HCT116 (cell line): ENCODE data around the gene LRRC51. TPM values are rescaled to one million over a fixed set of nuclear protein-coding genes. Genes with fewer than 3 reads are reported as not detected.

ENCODE experiments used
- ATAC-seq: fragments of 200-7000 bp; cut with Tn5 transposase; 2 replicates; pipeline ENCODE4 v1.9.1; 2020; ENCODE audit warnings: mild to moderate bottlenecking, moderate library complexity
- BruUV-seq: library from RNA; stranded (reverse); fragments of 400-500 nt; replicated peaks from 2 replicates; lab custom pipeline; 2021; lab: Mats Ljungman, UMichigan
- CTCF ChIA-PET: fragments of 300-600 bp; sonication (Branson Sonifier 250); formaldehyde crosslinking; loops from one replicate; lab custom pipeline; 2021; ENCODE audit warnings: antibody characterized with exemption; lab: Charles Lee
- POLR2A ChIA-PET: fragments of 300-600, 350-600 bp; sonication (Branson Sonifier 250); formaldehyde crosslinking; loops from one replicate; lab custom pipeline; 2021; ENCODE audit warnings: antibody characterized with exemption; lab: Charles Lee
- RAD21 ChIA-PET, 2 experiments: fragments of 300-600 bp; sonication (Branson Sonifier 250); formaldehyde crosslinking; loops; one replicate each; lab custom pipeline; 2023; ENCODE audit warnings: low total read pairs in 2 of 2; ENCODE audit not compliant: uncharacterized antibody in 2 of 2, unreplicated experiment in 2 of 2, low non-redundant PET in 1 of 2; lab: Charles Lee
- DNase-seq: peaks from one replicate; pipeline ENCODE4 v3.0.0-alpha.2; 2010; ENCODE audit warnings: low read depth, low spot score
- H2AFZ ChIP-seq: fragments of 200-600 bp; shearing (Covaris generic), sonication (generic); 2 replicates; pipeline ENCODE4 v1.6.1; 2017; ENCODE audit warnings: low read depth, mixed run types, mixed read lengths, antibody characterized with exemption, low read length; ENCODE audit not compliant: poor library complexity, severe bottlenecking
- H3K27ac ChIP-seq: 2 replicates; pipeline ENCODE4 v1.5.1; 2012; ENCODE audit warnings: low read depth, low read length
- H3K27me3 ChIP-seq: fragments of 200-600 bp; sonication (generic); 2 replicates; pipeline ENCODE4 v1.6.1; 2016; ENCODE audit warnings: mixed run types, low read length, mixed read lengths; ENCODE audit not compliant: insufficient read depth
- H3K36me3 ChIP-seq, 2 experiments: fragments of 200-500 bp in 1 of 2; fragments of 200-600 bp in 1 of 2; sonication (Bioruptor generic) in 1 of 2; sonication (generic) in 1 of 2; 2 replicates each; pipeline versions ENCODE4 v1.5.1 to v1.6.1; 2014 to 2016; ENCODE audit warnings: low read length in 2 of 2, inconsistent platforms in 1 of 2, mixed read lengths in 1 of 2, mixed run types in 1 of 2; ENCODE audit not compliant: insufficient read depth in 2 of 2, control insufficient read depth in 1 of 2
- H3K4me1 ChIP-seq, 2 experiments: fragments of 200-600 bp in 1 of 2; sonication (generic) in 1 of 2; 2 replicates each; pipeline versions ENCODE4 v1.5.1 to v1.6.1; 2012 to 2017; ENCODE audit warnings: low read length in 2 of 2, inconsistent platforms in 1 of 2, mild to moderate bottlenecking in 1 of 2, mixed read lengths in 1 of 2, mixed run types in 1 of 2, moderate library complexity in 1 of 2; ENCODE audit not compliant: insufficient read depth in 2 of 2, control insufficient read depth in 1 of 2
- H3K4me2 ChIP-seq: fragments of 200-600 bp; sonication (generic); 2 replicates; pipeline ENCODE4 v1.6.1; 2017; ENCODE audit warnings: mixed run types, low read length, mixed read lengths
- H3K4me3 ChIP-seq, 2 experiments: fragments of 200-600 bp in 1 of 2; sonication (generic) in 1 of 2; replicated peaks in 1 of 2; 2 replicates each; pipeline ENCODE4 v1.5.1; 2011 to 2016; ENCODE audit warnings: low read length in 2 of 2, control low read depth in 1 of 2, low read depth in 1 of 2, mild to moderate bottlenecking in 1 of 2, mixed read lengths in 1 of 2, mixed run types in 1 of 2
- H3K79me2 ChIP-seq: fragments of 200-600 bp; sonication (generic); 2 replicates; pipeline ENCODE4 v1.6.1; 2017; ENCODE audit warnings: mild to moderate bottlenecking, mixed run types, low read length, moderate library complexity, mixed read lengths; ENCODE audit not compliant: insufficient read depth
- H3K9ac ChIP-seq: fragments of 200-600 bp; sonication (generic); 2 replicates; pipeline ENCODE4 v1.6.1; 2016; ENCODE audit warnings: low read length, mixed read lengths
- H3K9me2 ChIP-seq: fragments of 200-600 bp; sonication (generic), shearing (Covaris generic); 2 replicates; pipeline ENCODE4 v1.6.1; 2017; ENCODE audit warnings: mixed run types, mild to moderate bottlenecking, moderate library complexity; ENCODE audit not compliant: insufficient read depth
- H3K9me3 ChIP-seq, 2 experiments: fragments of 200-500 bp in 1 of 2; fragments of 200-600 bp in 1 of 2; sonication (Bioruptor generic) in 1 of 2; sonication (generic) in 1 of 2; 2 replicates each; pipeline ENCODE4 v1.6.1; 2014 to 2017; ENCODE audit warnings: low read length in 2 of 2, mixed read lengths in 2 of 2, inconsistent platforms in 1 of 2, low read depth in 1 of 2, mild to moderate bottlenecking in 1 of 2, mixed run types in 1 of 2, moderate library complexity in 1 of 2; ENCODE audit not compliant: control insufficient read depth in 1 of 2, insufficient read depth in 1 of 2
- H4K20me1 ChIP-seq: fragments of 200-600 bp; sonication (generic), shearing (Covaris generic); 2 replicates; pipeline ENCODE4 v1.6.1; 2017; ENCODE audit warnings: mixed run types, mild to moderate bottlenecking, moderate library complexity; ENCODE audit not compliant: insufficient read depth
- ATF3 ChIP-seq: IDR thresholded peaks from 2 replicates; pipeline ENCODE4 v1.6.1; 2012
- CBX3 ChIP-seq: IDR thresholded peaks from 2 replicates; pipeline ENCODE4 v1.6.1; 2012; ENCODE audit warnings: low read depth
- CEBPB ChIP-seq: IDR thresholded peaks from 2 replicates; pipeline ENCODE4 v1.6.1; 2012; ENCODE audit warnings: low read depth
- CTCF ChIP-seq, 3 experiments: fragments of 200-600 bp in 1 of 3; sonication (generic) in 1 of 3; IDR thresholded peaks in 2 of 3; conservative IDR thresholded peaks in 1 of 3; 2 replicates each; pipeline ENCODE4 v1.5.1; 2012 to 2017; ENCODE audit warnings: low read depth in 2 of 3, low read length in 2 of 3, antibody characterized with exemption in 1 of 3, borderline replicate concordance in 1 of 3, control low read depth in 1 of 3, mild to moderate bottlenecking in 1 of 3, mixed read lengths in 1 of 3, mixed run types in 1 of 3, moderate library complexity in 1 of 3; ENCODE audit not compliant: insufficient read depth in 1 of 3
- EGR1 ChIP-seq: IDR thresholded peaks from 2 replicates; pipeline ENCODE4 v1.6.1; 2012; ENCODE audit warnings: low read depth
- ELF1 ChIP-seq: IDR thresholded peaks from 2 replicates; pipeline ENCODE4 v1.6.1; 2012; ENCODE audit warnings: low read depth, borderline replicate concordance
- EZH2 ChIP-seq: fragments of 200-600 bp; sonication (generic); IDR thresholded peaks from 2 replicates; pipeline ENCODE4 v1.6.1; 2017; ENCODE audit warnings: antibody characterized with exemption, mixed run types
- EZH2phosphoT487 ChIP-seq: fragments of 200-600 bp; IDR thresholded peaks from 2 replicates; pipeline ENCODE4 v1.6.1; 2018; ENCODE audit warnings: antibody characterized with exemption, borderline replicate concordance
- FOSL1 ChIP-seq: IDR thresholded peaks from 2 replicates; pipeline ENCODE4 v1.6.1; 2012; ENCODE audit warnings: low read depth
- JUND ChIP-seq: IDR thresholded peaks from 2 replicates; pipeline ENCODE4 v1.6.1; 2012
- MAX ChIP-seq: IDR thresholded peaks from 2 replicates; pipeline ENCODE4 v1.6.1; 2012
- POLR2A ChIP-seq: IDR thresholded peaks from 2 replicates; pipeline ENCODE4 v1.7.0; 2011; ENCODE audit warnings: borderline replicate concordance; ENCODE audit not compliant: insufficient read depth, insufficient read length; ENCODE audit errors: extremely low read depth
- RAD21 ChIP-seq: IDR thresholded peaks from 2 replicates; pipeline ENCODE4 v1.6.1; 2012; ENCODE audit warnings: low read depth, mild to moderate bottlenecking
- SRF ChIP-seq: IDR thresholded peaks from 2 replicates; pipeline ENCODE4 v1.6.1; 2012; ENCODE audit warnings: low read depth
- TCF7L2 ChIP-seq: IDR thresholded peaks from 2 replicates; pipeline ENCODE4 v1.7.0; 2011; ENCODE audit warnings: borderline replicate concordance, inconsistent platforms; ENCODE audit not compliant: insufficient read depth, insufficient read length; ENCODE audit errors: extremely low read depth
- ZFX ChIP-seq: fragments of 450-650 bp; IDR thresholded peaks from 2 replicates; pipeline ENCODE4 v1.6.1; 2017
- ZNF274 ChIP-seq: fragments of 200-500 bp; sonication (Bioruptor generic); IDR thresholded peaks from 2 replicates; pipeline ENCODE4 v1.6.1; 2014; ENCODE audit warnings: mild to moderate bottlenecking, low read depth, low read length, inconsistent platforms
- intact Hi-C: fragments of 100-400 bp; cut with micrococcal nuclease; formaldehyde crosslinking; loops from 2 replicates; pipeline ENCODE4 v1.10.0; 2022
- total RNA-seq: library from RNA; stranded (reverse); gene quantifications from one replicate; pipeline ENCODE4 v1.2.1, GENCODE V29; 2021; ENCODE audit not compliant: unreplicated experiment

The LRRC51 gene
- total RNA-seq, 1 experiment from 2014 or later, result 10.8 TPM

- H3K36me3 ChIP-seq, result no peaks in the 10 kb centered on the region
- no peaks in the 10 kb centered on the region for H4K20me1 ChIP-seq
- H3K27ac ChIP-seq, result no peak within 1 kb of the TSS
- H3K4me1 ChIP-seq, result peaks cover 11 to 18% of the 10 kb centered on the region in 2 experiments; a peak in 3 of 4 replicates
- H3K79me2 ChIP-seq, result peaks cover 22% of the 10 kb centered on the region
- no peaks in the 10 kb centered on the region for H3K27me3 ChIP-seq
- no peak for ATAC-seq
- H3K4me3 ChIP-seq, result no peak within 1 kb of the TSS
- no TSS peak for BruUV-seq
- H3K4me2 ChIP-seq, result no peak within 1 kb of the TSS
- DNase-seq, result no peak
- no peak for TF ChIP-seq EZH2
- no peak for TF ChIP-seq RAD21
- TF ChIP-seq ELF1, result no peak
- TF ChIP-seq CEBPB, result no peak
- TF ChIP-seq ATF3, result no peak
- no peak for TF ChIP-seq TCF7L2
- no peak for TF ChIP-seq SRF
- TF ChIP-seq JUND, result no peak
- no peak for TF ChIP-seq CBX3
- TF ChIP-seq ZNF274, result no peak
- TF ChIP-seq ZFX, result no peak
- no peak for TF ChIP-seq EZH2phosphoT487
- TF ChIP-seq MAX, result no peak
- no peak for TF ChIP-seq FOSL1
- TF ChIP-seq POLR2A, result no peak
- no peak for TF ChIP-seq CTCF (IDR thresholded peaks at IDR 0.05 in 2 of 3, conservative IDR thresholded peaks at IDR 0.05 in 1 of 3; ENCODE audit: borderline replicate concordance in 1 of 3, insufficient read depth in 1 of 3, low read depth in 2 of 3, low read length in 2 of 3)
- TF ChIP-seq EGR1, result no peak
- no peak within 1 kb of the TSS for H3K9ac ChIP-seq
- ChIA-PET RAD21 (interaction anchor here in 1 of 2 experiments (0.6 kb wide), 1 partner anchor 21 kb away, joined by 5 read pairs; no protein-coding TSS in a partner anchor), POLR2A (no interaction called here), CTCF (no interaction called here)
- no peaks in the 10 kb centered on the region for H3K9me2 ChIP-seq
- intact Hi-C loops, result no loop called here
- no peaks in the 10 kb centered on the region for H3K9me3 ChIP-seq
- no peak within 1 kb of the TSS for H2AFZ ChIP-seq
Measured at GRCh38 chr11:72105888-72106287, 25.2 kb downstream of the LRRC51 start, which contains the start of gene TOMT. TOMT (plus strand) TSS chr11:72105924; CDS start chr11:72105952, 28 bp downstream.
